ENCODE results near the gene DDC.

DDC gene

GRCh38 chr7:50513166-50513871 lies 51.9 kb downstream of the DDC start:
- DNase-seq = no peak

- DNase-seq = no peak
Measured at GRCh38 chr7:50512384-50512783, 52.8 kb downstream of the DDC start.

- no peak for DNase-seq
Measured at GRCh38 chr7:50509459-50509858, 55.7 kb downstream of the DDC start.

GRCh38 chr7:50508471-50508943 lies 56.7 kb downstream of the DDC start:
- no peak for DNase-seq

- DNase-seq = no peak
Measured at GRCh38 chr7:50507898-50508470, 57.2 kb downstream of the DDC start.

- DNase-seq = no peak
Measured at GRCh38 chr7:50505553-50506210, 59.5 kb downstream of the DDC start.

- DNase-seq = no peak
Measured at GRCh38 chr7:50504646-50505546, 60.3 kb downstream of the DDC start.

- no peak for DNase-seq
Measured at GRCh38 chr7:50502947-50503346, 62.3 kb downstream of the DDC start.

GRCh38 chr7:50502001-50502684 lies 63.1 kb downstream of the DDC start:
- DNase-seq = no peak

GRCh38 chr7:50499092-50499491 lies 66.1 kb downstream of the DDC start:
- DNase-seq = no peak

- DNase-seq = no peak
Measured at GRCh38 chr7:50497968-50498367, 67.2 kb downstream of the DDC start.

- DNase-seq = no peak
Measured at GRCh38 chr7:50497068-50497642, 68.0 kb downstream of the DDC start.

- DNase-seq = no peak
Measured at GRCh38 chr7:50496569-50496968, 68.6 kb downstream of the DDC start.

GRCh38 chr7:50495746-50496145 lies 69.5 kb downstream of the DDC start:
- no peak for DNase-seq

GRCh38 chr7:50492770-50493519 lies 72.3 kb downstream of the DDC start:
- DNase-seq = no peak

- DNase-seq = no peak
Measured at GRCh38 chr7:50491943-50492342, 73.3 kb downstream of the DDC start.

GRCh38 chr7:50491209-50491608 lies 74.0 kb downstream of the DDC start:
- DNase-seq = no peak

GRCh38 chr7:50488379-50488778 lies 76.8 kb downstream of the DDC start:
- no peak for DNase-seq

GRCh38 chr7:50486512-50486911 lies 78.7 kb downstream of the DDC start:
- DNase-seq = no peak

GRCh38 chr7:50481867-50482266 lies 83.3 kb downstream of the DDC start:
- DNase-seq = no peak

- no peak for DNase-seq
Measured at GRCh38 chr7:50480797-50481196, 84.4 kb downstream of the DDC start.
